GM19043 (cell line): ENCODE measurements around the gene TMPRSS5.
"Not testable (repeated sequence)": the region's sequence is repeated elsewhere in the genome, so short reads cannot be mapped to it uniquely, and the experiment has no call there.

Experiments used
- ATAC-seq: cut with Tn5 transposase; IDR thresholded peaks from one replicate; pipeline ENCODE4 v1.9.1; 2021; ENCODE audit warnings: low read depth; ENCODE audit not compliant: unreplicated experiment

TMPRSS5 gene

GRCh38 chr11:113697756-113698407, 8.2 kb downstream of the TMPRSS5 start:
- ATAC-seq: no peak

- ATAC-seq: no peak
These were observed 9.0 kb downstream of the TMPRSS5 start for GRCh38 chr11:113697111-113697510.

- no peak for ATAC-seq
These were observed 10.9 kb downstream of the TMPRSS5 start for GRCh38 chr11:113695207-113695606.

- no peak for ATAC-seq
These were observed 11.7 kb downstream of the TMPRSS5 start for GRCh38 chr11:113694390-113694789.

- no peak for ATAC-seq
These were observed 13.1 kb downstream of the TMPRSS5 start for GRCh38 chr11:113693030-113693429.

GRCh38 chr11:113690619-113691569, 15.2 kb downstream of the TMPRSS5 start:
- no peak for ATAC-seq

GRCh38 chr11:113689768-113690618, 16.1 kb downstream of the TMPRSS5 start:
- ATAC-seq: no peak

- ATAC-seq: no peak
These were observed 20.3 kb downstream of the TMPRSS5 start for GRCh38 chr11:113685654-113686359.

- ATAC-seq: no peak
These were observed 21.6 kb downstream of the TMPRSS5 start for GRCh38 chr11:113684496-113684895.

GRCh38 chr11:113683481-113684046, 22.5 kb downstream of the TMPRSS5 start:
- no peak for ATAC-seq

- ATAC-seq: no peak
These were observed 24.2 kb downstream of the TMPRSS5 start for GRCh38 chr11:113681711-113682413.

- ATAC-seq: no peak
These were observed 24.8 kb downstream of the TMPRSS5 start for GRCh38 chr11:113681282-113681681.

GRCh38 chr11:113677685-113678084, 28.4 kb downstream of the TMPRSS5 start:
- no peak for ATAC-seq

GRCh38 chr11:113675565-113675964, 30.5 kb downstream of the TMPRSS5 start:
- ATAC-seq: no peak

GRCh38 chr11:113675003-113675561, 31.0 kb downstream of the TMPRSS5 start:
- peak; percentile 84 for ATAC-seq

- no peak for ATAC-seq
These were observed 31.8 kb downstream of the TMPRSS5 start for GRCh38 chr11:113674397-113674685.

GRCh38 chr11:113673550-113674396, 32.3 kb downstream of the TMPRSS5 start:
- no peak for ATAC-seq

- not testable (repeated sequence) for ATAC-seq
These were observed 34.2 kb downstream of the TMPRSS5 start for GRCh38 chr11:113671914-113672313.
